MV-4-11 (cell line): Measurements from ENCODE around the gene MOCOS.
A peak's percentile ranks its signal among the peaks of the same experiment; 100 is the strongest.

Experiments
- DNase-seq: peaks from one replicate; lab custom pipeline; 2025; lab: John Stamatoyannopoulos, UW

MOCOS gene

GRCh38 chr18:36177913-36178312 is 9.4 kb upstream of the MOCOS start:
- no peak for DNase-seq

DNA sequence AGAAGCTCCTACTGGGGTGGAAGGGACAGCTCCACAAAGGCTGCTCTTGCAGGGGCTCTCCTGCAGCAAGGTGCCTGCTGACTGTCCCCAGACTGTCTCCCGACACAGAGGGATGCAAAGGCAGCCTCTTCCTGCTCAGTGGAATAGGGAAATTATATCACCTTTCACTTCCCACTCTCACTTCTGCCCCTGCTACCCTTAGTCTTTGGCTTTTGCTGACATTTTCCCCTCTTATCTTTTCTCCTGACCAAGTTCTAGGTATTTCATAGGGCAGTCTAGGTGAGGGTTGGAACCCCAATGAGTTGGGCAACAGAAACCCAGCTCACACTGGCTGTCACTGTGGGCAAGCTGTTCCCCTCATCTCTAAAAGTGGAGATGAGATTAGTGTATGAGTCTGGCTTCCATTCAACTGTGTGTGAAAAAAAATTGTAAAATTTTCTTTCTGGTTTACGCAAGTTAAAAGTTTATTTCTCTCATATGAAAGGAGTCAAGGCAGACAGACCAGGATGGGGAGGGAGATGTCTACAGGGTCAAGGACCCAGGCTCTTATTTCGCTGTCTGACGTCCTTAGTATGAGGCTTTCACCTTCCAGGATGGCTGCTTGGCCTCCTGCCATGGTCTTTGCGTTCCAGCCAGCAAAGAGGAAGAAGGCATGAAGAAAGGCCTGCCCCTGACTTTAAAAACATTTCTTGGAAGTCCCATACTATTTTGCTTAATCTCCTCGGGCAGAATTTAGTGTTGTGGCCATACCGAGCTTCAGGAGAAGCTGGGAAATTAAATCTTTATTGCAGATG is 7.5 kb upstream of the MOCOS start:
- peak; percentile 85 for DNase-seq

- no peak for DNase-seq
These were observed 5.9 kb upstream of the MOCOS start for GRCh38 chr18:36181441-36181840.

DNA sequence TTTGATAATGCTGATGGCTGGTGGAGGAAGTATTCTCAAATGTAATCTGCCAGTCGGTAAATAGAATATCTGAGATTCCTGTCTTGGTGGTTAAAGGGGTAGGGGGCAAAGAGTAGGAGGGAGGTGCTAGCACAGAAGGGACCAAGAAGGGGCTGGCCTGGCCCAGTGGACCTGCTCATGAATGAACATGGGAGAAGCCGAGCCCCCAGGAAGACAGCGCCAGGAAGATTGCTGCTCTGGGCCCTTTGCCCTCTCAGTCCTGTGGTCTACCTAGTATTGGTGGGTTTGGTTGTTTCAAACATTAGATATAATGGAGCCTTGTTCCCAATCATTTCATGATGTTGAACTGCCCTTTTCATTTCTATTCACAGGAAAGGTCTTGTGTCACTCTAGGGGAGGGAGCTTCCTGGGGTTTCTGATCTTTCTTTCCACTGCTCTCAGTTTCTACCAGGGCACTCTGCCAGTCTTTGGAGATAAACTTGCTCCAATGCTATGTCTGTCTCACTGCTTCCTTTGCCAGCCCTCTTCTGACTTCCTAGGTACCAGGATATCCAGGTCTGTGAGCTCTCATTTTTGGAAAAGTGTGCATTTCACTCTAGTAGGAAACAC is 5.3 kb upstream of the MOCOS start:
- DNase-seq: no peak

DNA sequence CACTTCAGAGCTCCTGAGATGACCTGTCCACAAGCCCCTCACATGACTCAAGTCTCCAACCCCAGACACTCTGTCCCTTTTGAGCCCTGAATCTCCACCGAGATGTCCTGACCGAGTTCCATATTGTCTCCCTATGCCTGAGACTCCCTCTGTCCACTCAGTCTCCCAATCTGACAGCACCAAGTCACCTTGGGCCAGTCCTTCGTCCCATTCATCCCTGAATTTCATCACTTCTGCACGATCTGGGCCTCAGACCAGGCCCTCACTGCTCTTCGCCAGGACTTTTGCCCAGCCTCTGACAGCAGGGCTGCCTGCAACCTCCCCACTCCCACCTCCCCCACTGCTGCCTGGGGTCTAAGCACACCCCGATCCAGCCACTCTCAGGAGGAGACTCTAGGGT is 4.3 kb upstream of the MOCOS start:
- no peak for DNase-seq

- DNase-seq: no peak
These were observed 3.3 kb upstream of the MOCOS start for GRCh38 chr18:36183987-36184386.

DNA sequence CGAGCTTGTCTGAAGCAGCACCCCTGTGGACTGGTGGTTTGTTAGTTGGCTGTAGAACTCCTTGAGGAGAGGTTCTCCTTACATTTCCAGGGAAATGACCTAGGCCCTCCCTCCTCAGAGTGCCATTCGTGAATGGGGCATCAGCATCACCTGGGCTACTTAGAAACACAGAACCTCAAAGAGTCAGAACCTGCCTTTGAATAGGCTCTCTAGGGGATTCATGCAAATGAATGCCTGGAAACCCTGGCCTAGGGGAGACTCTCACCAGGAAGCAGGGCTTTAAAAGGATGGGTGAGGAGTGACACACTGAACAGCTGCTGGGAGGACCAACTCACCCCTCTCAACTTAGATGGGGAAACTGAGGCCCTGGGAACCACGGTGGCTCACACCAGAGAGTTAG is 2.1 kb upstream of the MOCOS start:
- no peak for DNase-seq

DNA sequence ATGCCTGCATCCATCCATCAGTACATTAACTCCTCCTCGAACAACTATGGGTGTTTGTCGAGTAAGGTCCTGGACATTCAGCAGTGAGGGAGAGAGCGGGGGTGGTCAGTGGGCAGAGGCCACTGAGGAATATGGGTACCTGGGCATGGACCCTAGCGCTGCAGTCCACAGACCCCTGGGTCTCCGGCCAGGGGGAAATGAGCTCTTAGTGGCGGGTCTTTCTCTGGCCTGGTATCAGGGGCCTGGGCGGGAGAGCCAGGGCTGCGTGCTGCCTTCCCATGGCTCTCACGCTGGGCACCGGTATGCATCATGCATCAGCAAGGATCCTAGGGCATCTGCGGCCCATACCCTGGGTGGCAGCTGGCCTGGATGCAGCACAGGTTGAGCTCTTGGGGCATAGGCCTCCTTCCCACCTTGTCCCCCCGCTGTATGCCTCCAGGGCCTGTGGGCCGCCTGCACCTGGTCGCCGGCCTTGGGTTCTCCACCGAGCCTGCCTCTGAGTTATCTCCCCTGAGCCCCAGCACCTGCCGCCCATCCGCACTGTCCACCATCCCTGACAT is 1.3 kb upstream of the MOCOS start:
- no peak for DNase-seq

DNA sequence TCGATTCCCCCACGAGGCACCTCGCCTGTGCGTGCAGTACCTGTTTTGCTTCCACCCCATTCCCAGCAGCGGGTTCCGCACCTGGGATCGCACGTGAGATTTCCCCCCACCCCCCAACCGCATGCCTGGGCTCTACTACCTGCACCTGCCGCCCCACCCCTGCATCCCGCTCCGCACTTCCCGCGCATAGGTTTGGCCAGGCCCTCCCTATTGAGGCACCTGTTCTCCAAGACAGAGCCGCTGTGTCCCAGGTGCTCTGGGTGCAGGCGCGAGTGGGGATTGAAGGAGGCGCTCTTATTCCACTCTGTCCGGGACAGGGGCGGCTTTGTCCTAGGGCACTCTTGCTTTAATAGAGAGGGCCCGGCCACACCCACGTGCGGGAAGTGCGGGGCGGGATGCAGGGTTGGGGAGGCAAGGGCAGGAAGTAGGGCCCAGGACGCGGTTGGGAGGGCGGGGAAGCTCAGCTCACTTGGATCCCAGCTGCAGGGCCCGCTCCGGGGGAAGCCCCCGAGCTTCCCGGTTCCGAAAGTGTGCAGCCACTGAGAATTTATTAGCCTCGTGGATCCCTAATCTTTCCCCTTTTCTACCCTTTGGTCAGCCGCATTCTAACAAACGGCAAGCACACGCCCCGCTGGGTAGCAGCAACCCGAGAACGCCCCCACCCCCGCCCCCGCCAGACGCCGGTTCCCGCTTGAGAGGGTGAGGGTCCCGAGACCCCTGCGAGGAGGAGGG is 670 bp upstream of the MOCOS start:
- DNase-seq: no peak

GRCh38 chr18:36187826-36188721 is 777 bp downstream of the MOCOS start:
- peak; percentile 13 for DNase-seq

GRCh38 chr18:36188916-36189315 is 1.6 kb downstream of the MOCOS start:
- DNase-seq: no peak

- DNase-seq: no peak
These were observed 2.2 kb downstream of the MOCOS start for GRCh38 chr18:36189486-36189885.

GRCh38 chr18:36191286-36191685 is 4.0 kb downstream of the MOCOS start:
- no peak for DNase-seq

DNA sequence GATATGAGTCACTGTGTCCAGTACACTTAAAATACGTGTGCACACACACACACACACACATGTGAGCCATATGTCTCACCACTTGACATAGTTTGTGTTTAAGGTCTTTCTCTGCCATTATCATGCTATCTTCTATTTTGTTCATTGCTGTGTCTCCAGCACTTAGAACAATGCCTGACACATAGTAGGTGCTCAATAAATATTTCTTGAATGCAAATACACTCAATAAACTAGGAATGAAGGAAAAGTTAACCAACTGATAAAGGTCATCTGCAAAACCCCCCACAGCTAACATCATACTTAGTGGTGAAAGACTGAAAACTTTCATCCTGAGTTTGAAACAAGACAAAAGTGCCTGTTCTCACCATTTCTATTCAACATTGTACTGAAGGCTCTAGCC is 4.4 kb downstream of the MOCOS start:
- DNase-seq: no peak

DNA sequence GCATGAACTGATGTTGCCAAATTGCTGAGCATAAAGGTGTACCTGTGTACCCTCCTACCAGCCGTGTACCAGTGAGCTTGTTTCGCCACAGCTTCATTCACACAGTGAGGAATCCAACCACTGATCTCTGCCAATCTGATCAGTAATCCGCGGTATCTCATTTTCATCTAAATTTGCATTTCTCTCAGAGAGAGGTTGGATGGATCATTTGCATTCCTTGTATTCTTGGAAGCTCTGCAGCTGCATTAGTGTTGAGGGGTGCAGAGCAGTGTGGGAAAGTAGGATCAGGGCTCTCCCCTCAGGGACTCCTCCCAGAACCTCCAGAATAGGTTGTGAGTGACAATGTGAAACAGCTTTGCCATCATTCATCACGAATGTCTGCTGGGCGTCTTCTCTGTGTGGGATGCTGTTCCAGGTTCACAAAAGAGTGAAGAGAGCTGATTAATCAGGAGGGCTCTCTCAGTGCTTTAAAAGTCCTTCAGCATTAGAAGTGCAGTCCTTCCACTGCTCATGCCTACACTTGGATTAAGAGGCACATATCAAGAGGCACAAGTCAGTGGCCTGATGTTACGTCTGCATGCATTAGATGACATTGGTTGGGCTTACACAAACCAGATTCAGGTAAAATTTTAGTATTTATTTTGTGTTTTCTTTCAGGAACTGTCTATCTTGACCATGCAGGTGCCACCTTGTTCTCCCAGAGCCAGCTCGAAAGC is 7.5 kb downstream of the MOCOS start:
- DNase-seq: no peak

- DNase-seq: no peak
These were observed 8.3 kb downstream of the MOCOS start for GRCh38 chr18:36195427-36196122.

- DNase-seq: no peak
These were observed 9.1 kb downstream of the MOCOS start for GRCh38 chr18:36196238-36196995.

DNA sequence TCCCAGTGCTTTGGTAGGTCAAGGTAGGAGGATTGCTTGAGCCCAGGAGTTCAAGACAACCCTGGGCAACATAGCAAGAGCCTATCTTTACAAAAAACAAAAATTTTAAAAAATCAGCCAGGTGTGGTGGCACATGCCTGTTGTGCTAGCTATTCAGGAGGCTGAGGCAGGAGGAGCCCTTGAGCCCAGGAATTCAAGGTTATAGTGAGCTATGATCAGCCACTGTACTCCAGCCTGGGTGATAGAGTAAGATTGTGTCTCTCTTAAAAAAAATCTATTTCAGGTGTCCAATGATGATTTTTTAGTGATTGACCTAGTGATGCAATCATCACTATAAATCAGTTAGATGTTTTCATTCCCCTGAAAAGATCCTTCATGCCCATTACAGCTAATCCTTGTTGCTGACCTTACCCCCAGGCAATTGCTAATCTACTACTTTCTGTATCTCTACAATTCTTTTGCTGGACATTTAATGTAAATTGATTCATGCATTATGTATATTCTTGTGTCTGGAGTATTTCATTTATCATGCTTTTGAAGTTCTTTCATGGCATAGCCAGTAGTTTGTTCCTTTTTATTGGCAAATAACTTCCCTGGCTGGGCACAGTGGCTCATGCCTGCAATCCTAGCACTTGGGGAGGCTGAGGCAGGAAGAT is 10.3 kb downstream of the MOCOS start:
- no peak for DNase-seq

GRCh38 chr18:36199691-36200295 is 12.5 kb downstream of the MOCOS start:
- no peak for DNase-seq
